Psoas muscle (tissue), 8 donors: ENCODE data around the gene ELFN1. TPM values are rescaled to one million over a fixed set of nuclear protein-coding genes. Genes with fewer than 3 reads are reported as not detected.

ENCODE experiments used
- ATAC-seq, 4 donors: fragments of 200-7000 bp; cut with Tn5 transposase; one replicate each; pipeline ENCODE4 v1.9.1; 2020; ENCODE audit warnings: moderate library complexity in 3 of 4, mild to moderate bottlenecking in 2 of 4
- DNase-seq, 2 donors: peaks; one replicate each; pipeline ENCODE4 v3.0.0-alpha.2; 2020
- H3K27ac ChIP-seq: fragments of 200-600 bp; one replicate; pipeline ENCODE4 v1.8.0; 2022
- H3K27me3 ChIP-seq, 3 donors: fragments of 200-600 bp in 1 of 3; one replicate each; pipeline versions ENCODE4 v1.6.1 to v1.8.0; 2013 to 2022; ENCODE audit warnings: low read length in 2 of 3, mild to moderate bottlenecking in 2 of 3, moderate library complexity in 1 of 3; ENCODE audit not compliant: insufficient read depth in 3 of 3
- H3K36me3 ChIP-seq, 2 donors: fragments of 200-600 bp in 1 of 2; one replicate each; pipeline versions ENCODE4 v1.6.1 to v1.8.0; 2013 to 2022; ENCODE audit warnings: low read depth in 1 of 2, mild to moderate bottlenecking in 1 of 2, moderate library complexity in 1 of 2; ENCODE audit not compliant: insufficient read depth in 1 of 2
- H3K4me1 ChIP-seq: fragments of 200-600 bp; one replicate; pipeline ENCODE4 v1.8.0; 2022
- H3K4me3 ChIP-seq: fragments of 200-600 bp; one replicate; pipeline ENCODE4 v1.8.0; 2022; ENCODE audit warnings: mild to moderate bottlenecking
- H3K9me3 ChIP-seq: fragments of 200-600 bp; one replicate; pipeline ENCODE4 v1.8.0; 2022
- CTCF ChIP-seq: fragments of 200-600 bp; IDR thresholded peaks from one replicate; pipeline ENCODE4 v1.8.0; 2022; ENCODE audit warnings: antibody characterized with exemption
- WGBS, 3 donors: extraction: QIAGEN DNeasy Blood & Tissue Kit; methylation state at CpG; one replicate each; pipeline versions ENCODE4 v1.1.6 to v1.1.7; 2013; 5-methylcytosine and 5-hydroxymethylcytosine counted together
- intact Hi-C, 2 donors: fragments of 100-400 bp; cut with DNase I; formaldehyde crosslinking; loops; one replicate each; pipeline versions ENCODE4 v1.11.0 to v1.14.2; 2022
- polyA plus RNA-seq, 3 donors: library from polyadenylated mRNA; stranded (reverse); fragments of 200-250 nt; gene quantifications; one replicate each; pipeline ENCODE4 v1.2.3, GENCODE V29; 2013
- total RNA-seq, 4 donors: library from RNA; stranded (reverse); fragmentation: NEBNext Ultra II Directional in 2 of 4; extraction: Animal tissue kit (Norgen Biotek cat#: 25700) in 2 of 4; gene quantifications; one replicate each; pipeline versions ENCODE4 v1.2.1 to v1.2.4, GENCODE V29; 2021 to 2023
- donor health status: healthy with polysubstance abuse.
- donor health status: DM: no; HTN: no; CAD: no; lungs with moderate emphysema.
- donor health status: Bipolar disorder and iron deficiency.
- donor health status: healthy.
- donor health status: DM: yes; HTN: yes; CAD: no.
- donor health status: DM: no; HTN: no; CAD: no.
- donor health status: DM: no; HTN: no; CAD: no.
- donor health status: DM: yes; HTN: yes; CAD: no.

The ELFN1 gene
- total and polyA plus RNA-seq, 7 donors = 0.11 to 0.87 (median 0.64) TPM

- no peak for TF ChIP-seq CTCF
- no peak for ATAC-seq
- intact Hi-C loops = loop anchor here in 1 of 2 donors (5.0 kb wide), 1 partner anchor 124 kb away; no protein-coding TSS in a partner anchor
- H3K36me3 ChIP-seq = no peaks in the 10 kb centered on the region
- 58 to 61% (median 58%) methylated on average over 5 of the region's 5 CpGs for WGBS, 3 donors
- H3K27me3 ChIP-seq = peaks cover 0 to 7% (median 0%) of the 10 kb centered on the region in 3 donors
- peaks cover 9% of the 10 kb centered on the region for H3K9me3 ChIP-seq
- DNase-seq = no peak
- H3K4me3 ChIP-seq = no peak overlapping the region
- no peak overlapping the region for H3K27ac ChIP-seq
- H3K4me1 ChIP-seq = peaks cover 3% of the 10 kb centered on the region
Observed at GRCh38 chr7:1706381-1706720, 36.3 kb downstream of the ELFN1 start.

- no peak for DNase-seq
Observed at GRCh38 chr7:1706721-1707613, 36.9 kb downstream of the ELFN1 start.

GRCh38 chr7:1707756-1708595 is 37.9 kb downstream of the ELFN1 start:
- peaks cover 0 to 3% (median 0%) of the 10 kb centered on the region in 3 donors for H3K27me3 ChIP-seq
- no peak overlapping the region for H3K27ac ChIP-seq
- TF ChIP-seq CTCF = peak; percentile 11
- no peak overlapping the region for H3K4me3 ChIP-seq
- ATAC-seq (no peak), DNase-seq (no peak)
- 76 to 81% (median 78%) methylated on average over 17 of the region's 17 CpGs for WGBS, 3 donors
- no peaks in the 10 kb centered on the region for H3K36me3 ChIP-seq
- H3K9me3 ChIP-seq = peaks cover 2% of the 10 kb centered on the region
- peaks cover 3% of the 10 kb centered on the region for H3K4me1 ChIP-seq
- intact Hi-C loops = loop anchor here in 1 of 2 donors (5.0 kb wide), 1 partner anchor 126 kb away; no protein-coding TSS in a partner anchor

More at GRCh38 chr7:1706721-1707613, 36.9 kb downstream of the ELFN1 start:
- no peaks in the 10 kb centered on the region for H3K36me3 ChIP-seq
- no peak overlapping the region for H3K27ac ChIP-seq
- H3K4me3 ChIP-seq = no peak overlapping the region
- 38 to 51% (median 42%) methylated on average over 33 of the region's 33 CpGs for whole genome bisulfite sequencing, 3 donors
- peaks cover 7% of the 10 kb centered on the region for H3K9me3 ChIP-seq
- H3K27me3 ChIP-seq = peaks cover 0 to 6% (median 0%) of the 10 kb centered on the region in 3 donors
- peak in 2 of 4 donors; percentile 30 to 44 for ATAC-seq
- no peak for TF ChIP-seq CTCF
- intact Hi-C loops = loop anchor here in 1 of 2 donors (5.0 kb wide), 1 partner anchor 125 kb away; no protein-coding TSS in a partner anchor
- peaks cover 3% of the 10 kb centered on the region for H3K4me1 ChIP-seq

- DNase-seq (no peak), ATAC-seq (no peak)
- 55 to 76% (median 64%) methylated on average over 17 of the region's 17 CpGs for WGBS, 3 donors
- Histone ChIP-seq H3K27me3 (peaks cover 0 to 3% (median 0%) of the 10 kb centered on the region in 3 donors), H3K4me3 (no peak overlapping the region), H3K4me1 (peaks cover 3% of the 10 kb centered on the region), H3K27ac (no peak overlapping the region), H3K36me3 (no peaks in the 10 kb centered on the region), H3K9me3 (no peaks in the 10 kb centered on the region)
- TF ChIP-seq CTCF = no peak
- intact Hi-C loops = loop anchor here in 1 of 2 donors (5.0 kb wide), 1 partner anchor 126 kb away; no protein-coding TSS in a partner anchor
Observed at GRCh38 chr7:1708596-1709251, 38.6 kb downstream of the ELFN1 start.
